Heart right ventricle (tissue), 16 donors: ENCODE results near the gene RBM15. TPM values are rescaled to one million over a fixed set of nuclear protein-coding genes. Genes with fewer than 3 reads are reported as not detected.

Source experiments
- ATAC-seq, 8 donors: fragments of 200-7000 bp; cut with Tn5 transposase; one replicate each; pipeline ENCODE4 v1.9.1; 2020; ENCODE audit warnings: mild to moderate bottlenecking in 8 of 8, moderate library complexity in 8 of 8, moderate number of reproducible peaks in 1 of 8
- DNase-seq, 2 donors: peaks; one replicate each; pipeline ENCODE4 v3.0.0-alpha.2; 2020
- H3K27ac ChIP-seq, 10 donors: fragments of 200-600 bp; sonication (generic) in 2 of 10; one replicate each; pipeline versions ENCODE4 v1.5.0 to v1.8.0; 2020 to 2022; ENCODE audit warnings: mild to moderate bottlenecking in 3 of 10
- H3K27me3 ChIP-seq, 7 donors: fragments of 200-600 bp; one replicate each; pipeline ENCODE4 v1.8.0; 2021 to 2022; ENCODE audit warnings: mild to moderate bottlenecking in 2 of 7
- H3K36me3 ChIP-seq, 9 donors: fragments of 200-600 bp; sonication (generic) in 1 of 9; one replicate each; pipeline versions ENCODE4 v1.5.0 to v1.8.0; 2020 to 2022; ENCODE audit warnings: mild to moderate bottlenecking in 2 of 9
- H3K4me1 ChIP-seq, 9 donors: fragments of 200-600 bp; sonication (generic) in 1 of 9; one replicate each; pipeline versions ENCODE4 v1.5.0 to v1.8.0; 2020 to 2022; ENCODE audit warnings: mild to moderate bottlenecking in 4 of 9
- H3K4me3 ChIP-seq, 10 donors: fragments of 200-600 bp; sonication (generic) in 2 of 10; one replicate each; pipeline versions ENCODE4 v1.5.0 to v1.8.0; 2020 to 2022; ENCODE audit warnings: mild to moderate bottlenecking in 7 of 10, moderate library complexity in 2 of 10
- H3K9me3 ChIP-seq, 11 donors: fragments of 200-600 bp in 10 of 11; sonication (generic) in 2 of 11; one replicate each; pipeline versions ENCODE4 v1.5.0 to v1.8.0; 2013 to 2022; ENCODE audit warnings: mild to moderate bottlenecking in 2 of 11, control low read depth in 1 of 11, moderate library complexity in 1 of 11
- WGBS, 2 donors: extraction: QIAGEN DNeasy Blood & Tissue Kit; methylation state at CpG; one replicate each; pipeline ENCODE4 v1.1.7; 2013; ENCODE audit warnings: inconsistent platforms in 1 of 2; 5-methylcytosine and 5-hydroxymethylcytosine counted together
- intact Hi-C, 10 donors: fragments of 100-400 bp; cut with DNase I; formaldehyde crosslinking; loops; one replicate each; pipeline versions ENCODE4 v1.11.1 to v1.14.2; 2022
- polyA plus RNA-seq, 2 donors: library from polyadenylated mRNA; stranded (reverse); fragments of 200-250 nt; gene quantifications; one replicate each; pipeline ENCODE4 v1.2.3, GENCODE V29; 2013
- total RNA-seq, 10 donors: library from RNA; stranded (reverse); fragmentation: NEBNext Ultra II Directional in 3 of 10; extraction: Animal tissue kit (Norgen Biotek cat#: 25700) in 3 of 10; gene quantifications; one replicate each; pipeline versions ENCODE4 v1.2.1 to v1.2.4, GENCODE V29; 2021 to 2023
- TF ChIP-seq, protein P1 (sequence below), 9 donors: fragments of 200-600 bp; sonication (generic) in 2 of 9; IDR thresholded peaks; one replicate each; pipeline versions ENCODE4 v1.5.0 to v1.8.0; 2021 to 2022; ENCODE audit warnings: antibody characterized with exemption in 9 of 9, mild to moderate bottlenecking in 5 of 9, moderate library complexity in 1 of 9
- donor health status: Arrhythmogenic right ventricular cardiomyopathy.
- donor health status: ischemic (EF 13 %, LVEDD 7.1; RV severe dilation, severe dysfunction).
- donor health status: healthy with polysubstance abuse.
- donor health status: DM: no; HTN: yes; CAD: no.
- donor health status: DM: no; HTN: no; CAD: no.
- donor health status: ischemic (EF 25% LVEDD 6.9; RV normal size, moderate dysfunction).
- donor health status: ischemic (EF 25% LVEDD 5.7; RV mildly dilated, moderate dysfunction).
- donor health status: healthy.
- donor health status: DM: yes; HTN: yes; CAD: no.
- donor health status: Ischemic cardiomyopathy.
- donor health status: ischemic (EF 35%, LVEDD 5.7; RV mildly dilated, moderate dysfunction).
- donor health status: nonischemic (EF 11% LVEDD 7.7; RV severe dilation, severe dysfunction).
- donor health status: DM: yes; HTN: yes; CAD: no.
- donor health status: PGD.
- donor health status: ischemic (EF 29% LVEDD 5.4; RV normal size, mild dysfunction).
- donor health status: nonischemic (EF 23%, LVEDD 6.1; RV moderate dilation, normal function).

Gene RBM15
- total and polyA plus RNA-seq, 12 donors = 1.4 to 22.3 (median 18.8) TPM

DNA sequence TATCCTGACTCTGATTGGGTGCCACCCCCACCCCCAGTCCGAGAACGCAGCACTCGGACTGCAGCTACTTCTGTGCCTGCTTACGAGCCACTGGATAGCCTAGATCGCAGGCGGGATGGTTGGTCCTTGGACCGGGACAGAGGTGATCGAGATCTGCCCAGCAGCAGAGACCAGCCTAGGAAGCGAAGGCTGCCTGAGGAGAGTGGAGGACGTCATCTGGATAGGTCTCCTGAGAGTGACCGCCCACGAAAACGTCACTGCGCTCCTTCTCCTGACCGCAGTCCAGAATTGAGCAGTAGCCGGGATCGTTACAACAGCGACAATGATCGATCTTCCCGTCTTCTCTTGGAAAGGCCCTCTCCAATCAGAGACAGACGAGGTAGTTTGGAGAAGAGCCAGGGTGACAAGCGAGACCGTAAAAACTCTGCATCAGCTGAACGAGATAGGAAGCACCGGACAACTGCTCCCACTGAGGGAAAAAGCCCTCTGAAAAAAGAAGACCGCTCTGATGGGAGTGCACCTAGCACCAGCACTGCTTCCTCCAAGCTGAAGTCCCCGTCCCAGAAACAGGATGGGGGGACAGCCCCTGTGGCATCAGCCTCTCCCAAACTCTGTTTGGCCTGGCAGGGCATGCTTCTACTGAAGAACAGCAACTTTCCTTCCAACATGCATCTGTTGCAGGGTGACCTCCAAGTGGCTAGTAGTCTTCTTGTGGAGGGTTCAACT, 2.1 kb downstream of the RBM15 start:
- DNase-seq (no peak), ATAC-seq (no peak)
- 65 to 70% methylated on average over 27 of the region's 27 CpGs for WGBS, 2 donors
- no peaks in the 10 kb centered on the region for H3K9me3 ChIP-seq
- TF ChIP-seq, protein P1, sequence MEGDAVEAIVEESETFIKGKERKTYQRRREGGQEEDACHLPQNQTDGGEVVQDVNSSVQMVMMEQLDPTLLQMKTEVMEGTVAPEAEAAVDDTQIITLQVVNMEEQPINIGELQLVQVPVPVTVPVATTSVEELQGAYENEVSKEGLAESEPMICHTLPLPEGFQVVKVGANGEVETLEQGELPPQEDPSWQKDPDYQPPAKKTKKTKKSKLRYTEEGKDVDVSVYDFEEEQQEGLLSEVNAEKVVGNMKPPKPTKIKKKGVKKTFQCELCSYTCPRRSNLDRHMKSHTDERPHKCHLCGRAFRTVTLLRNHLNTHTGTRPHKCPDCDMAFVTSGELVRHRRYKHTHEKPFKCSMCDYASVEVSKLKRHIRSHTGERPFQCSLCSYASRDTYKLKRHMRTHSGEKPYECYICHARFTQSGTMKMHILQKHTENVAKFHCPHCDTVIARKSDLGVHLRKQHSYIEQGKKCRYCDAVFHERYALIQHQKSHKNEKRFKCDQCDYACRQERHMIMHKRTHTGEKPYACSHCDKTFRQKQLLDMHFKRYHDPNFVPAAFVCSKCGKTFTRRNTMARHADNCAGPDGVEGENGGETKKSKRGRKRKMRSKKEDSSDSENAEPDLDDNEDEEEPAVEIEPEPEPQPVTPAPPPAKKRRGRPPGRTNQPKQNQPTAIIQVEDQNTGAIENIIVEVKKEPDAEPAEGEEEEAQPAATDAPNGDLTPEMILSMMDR (IDR thresholded peaks at IDR 0.05) = no peak
- H3K27ac ChIP-seq = peak overlapping the region in 4 of 10 donors; percentile 11 to 99 (median 94)
- H3K4me3 ChIP-seq = peak overlapping the region in 8 of 10 donors; percentile 6 to 94 (median 54)
- intact Hi-C loops = loop anchor here in 3 of 10 donors (5.0 to 10.0 kb wide), 3 partner anchors 46 to 66 kb away; partner anchors contain the start of genes LAMTOR5 (in 1 of the 3) and SLC16A4 (in 1 of the 3)
- no peaks in the 10 kb centered on the region for H3K27me3 ChIP-seq
- H3K4me1 ChIP-seq = peaks cover 16 to 81% (median 72%) of the 10 kb centered on the region in 9 donors
- H3K36me3 ChIP-seq = peaks cover 0 to 59% (median 5%) of the 10 kb centered on the region in 9 donors

DNA sequence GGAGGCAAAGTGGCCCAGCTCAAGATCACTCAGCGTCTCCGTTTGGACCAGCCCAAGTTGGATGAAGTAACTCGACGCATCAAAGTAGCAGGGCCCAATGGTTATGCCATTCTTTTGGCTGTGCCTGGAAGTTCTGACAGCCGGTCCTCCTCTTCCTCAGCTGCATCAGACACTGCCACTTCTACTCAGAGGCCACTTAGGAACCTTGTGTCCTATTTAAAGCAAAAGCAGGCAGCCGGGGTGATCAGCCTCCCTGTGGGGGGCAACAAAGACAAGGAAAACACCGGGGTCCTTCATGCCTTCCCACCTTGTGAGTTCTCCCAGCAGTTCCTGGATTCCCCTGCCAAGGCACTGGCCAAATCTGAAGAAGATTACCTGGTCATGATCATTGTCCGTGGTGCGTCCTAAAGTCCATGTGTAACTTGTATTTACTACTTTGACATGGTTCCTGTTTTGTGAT, 2.7 kb downstream of the RBM15 start:
- 38 to 47% methylated on average over 9 of the region's 9 CpGs for WGBS, 2 donors
- ATAC-seq (no peak), DNase-seq (no peak)
- Histone ChIP-seq H3K27me3 (no peaks in the 10 kb centered on the region), H3K27ac (peak overlapping the region in 5 of 10 donors; percentile 3 to 97 (median 13)), H3K9me3 (no peaks in the 10 kb centered on the region), H3K4me3 (peak overlapping the region in 9 of 10 donors; percentile 6 to 94 (median 27)), H3K4me1 (peaks cover 16 to 83% (median 76%) of the 10 kb centered on the region in 9 donors), H3K36me3 (peaks cover 0 to 65% (median 11%) of the 10 kb centered on the region in 9 donors)
- intact Hi-C loops = loop anchor here in 3 of 10 donors (5.0 to 10.0 kb wide), 3 partner anchors 45 to 65 kb away; partner anchors contain the start of genes LAMTOR5 (in 1 of the 3) and SLC16A4 (in 1 of the 3)
- TF ChIP-seq, protein P1 (IDR thresholded peaks at IDR 0.05) = no peak

DNA sequence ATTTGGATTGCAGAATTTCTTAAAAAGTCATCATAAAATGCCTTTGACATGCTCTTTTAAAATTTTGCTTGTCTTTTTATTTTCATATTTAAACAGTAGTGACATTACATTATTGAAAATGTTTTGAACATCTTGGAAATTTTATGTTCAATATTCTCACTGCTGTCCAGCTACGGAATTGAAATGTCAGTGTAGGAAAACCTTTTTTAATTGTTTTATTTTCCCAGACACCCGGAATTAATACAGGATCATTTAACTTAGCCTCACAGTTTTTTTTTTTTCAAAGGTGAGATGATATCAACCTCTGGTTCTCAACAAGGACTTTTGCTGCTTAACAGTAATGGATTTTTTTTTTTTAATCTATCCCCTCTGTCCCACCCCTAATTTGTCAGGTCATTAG, 4.1 kb downstream of the RBM15 start:
- DNase-seq (no peak), ATAC-seq (no peak)
- TF ChIP-seq, protein P1 (IDR thresholded peaks at IDR 0.05) = no peak
- Histone ChIP-seq H3K9me3 (no peaks in the 10 kb centered on the region), H3K36me3 (peaks cover 0 to 77% (median 14%) of the 10 kb centered on the region in 9 donors), H3K4me1 (peaks cover 16 to 85% (median 82%) of the 10 kb centered on the region in 9 donors), H3K4me3 (peak overlapping the region in 6 of 10 donors; percentile 1 to 91 (median 52)), H3K27me3 (no peaks in the 10 kb centered on the region), H3K27ac (peak overlapping the region in 2 of 10 donors; percentile 38 to 50)
- WGBS, 2 donors = 59 to 60% methylated on average over 2 of the region's 2 CpGs
- intact Hi-C loops = loop anchor here in 3 of 10 donors (5.0 to 10.0 kb wide), 3 partner anchors 44 to 64 kb away; partner anchors contain the start of genes LAMTOR5 (in 1 of the 3) and SLC16A4 (in 1 of the 3)

DNA sequence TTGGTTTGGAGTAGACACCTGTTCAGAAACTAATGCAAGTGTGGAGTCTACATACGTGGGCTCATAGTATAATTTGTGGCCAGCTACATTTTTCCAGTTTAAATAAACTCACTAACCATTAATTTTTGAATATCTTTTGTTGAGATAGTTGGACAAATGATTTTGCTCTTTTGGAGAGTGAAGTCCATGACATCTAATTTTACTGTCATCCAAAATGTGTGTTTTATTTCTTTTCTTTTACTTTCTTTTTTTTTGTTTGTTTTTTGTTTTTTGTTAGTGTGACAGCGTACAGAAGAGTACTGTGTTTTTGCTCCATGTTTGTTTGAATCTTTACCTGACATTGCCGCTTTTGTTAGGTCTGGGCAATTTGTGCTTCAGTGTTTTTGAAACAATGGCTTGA, 5.0 kb downstream of the RBM15 start:
- ATAC-seq (no peak), DNase-seq (no peak)
- WGBS, 2 donors = 68 to 73% methylated on average over 3 of the region's 3 CpGs
- TF ChIP-seq, protein P1 (IDR thresholded peaks at IDR 0.05) = no peak
- Histone ChIP-seq H3K4me3 (peak overlapping the region in 3 of 10 donors; percentile 80 to 91 (median 85)), H3K27me3 (no peaks in the 10 kb centered on the region), H3K9me3 (no peaks in the 10 kb centered on the region), H3K27ac (peak overlapping the region in 3 of 10 donors; percentile 2 to 50 (median 38)), H3K4me1 (peaks cover 16 to 94% (median 91%) of the 10 kb centered on the region in 9 donors), H3K36me3 (peaks cover 0 to 77% (median 14%) of the 10 kb centered on the region in 9 donors)
- intact Hi-C loops = loop anchor here in 3 of 10 donors (5.0 to 10.0 kb wide), 3 partner anchors 43 to 63 kb away; partner anchors contain the start of genes LAMTOR5 (in 1 of the 3) and SLC16A4 (in 1 of the 3)
